HCT116 (cell line): ENCODE data around the gene PDP2. TPM values are rescaled to one million over a fixed set of nuclear protein-coding genes. Genes with fewer than 3 reads are reported as not detected.

Experiments used
- ATAC-seq: fragments of 200-7000 bp; cut with Tn5 transposase; 2 replicates; pipeline ENCODE4 v1.9.1; 2020; ENCODE audit warnings: mild to moderate bottlenecking, moderate library complexity
- BruUV-seq: library from RNA; stranded (reverse); fragments of 400-500 nt; replicated peaks from 2 replicates; lab custom pipeline; 2021; lab: Mats Ljungman, UMichigan
- CTCF ChIA-PET: fragments of 300-600 bp; sonication (Branson Sonifier 250); formaldehyde crosslinking; loops from one replicate; lab custom pipeline; 2021; ENCODE audit warnings: antibody characterized with exemption; lab: Charles Lee
- POLR2A ChIA-PET: fragments of 300-600, 350-600 bp; sonication (Branson Sonifier 250); formaldehyde crosslinking; loops from one replicate; lab custom pipeline; 2021; ENCODE audit warnings: antibody characterized with exemption; lab: Charles Lee
- RAD21 ChIA-PET, 2 experiments: fragments of 300-600 bp; sonication (Branson Sonifier 250); formaldehyde crosslinking; loops; one replicate each; lab custom pipeline; 2023; ENCODE audit warnings: low total read pairs in 2 of 2; ENCODE audit not compliant: uncharacterized antibody in 2 of 2, unreplicated experiment in 2 of 2, low non-redundant PET in 1 of 2; lab: Charles Lee
- DNase-seq: peaks from one replicate; pipeline ENCODE4 v3.0.0-alpha.2; 2010; ENCODE audit warnings: low read depth, low spot score
- H2AFZ ChIP-seq: fragments of 200-600 bp; shearing (Covaris generic), sonication (generic); 2 replicates; pipeline ENCODE4 v1.6.1; 2017; ENCODE audit warnings: low read depth, mixed run types, mixed read lengths, antibody characterized with exemption, low read length; ENCODE audit not compliant: poor library complexity, severe bottlenecking
- H3K27ac ChIP-seq: 2 replicates; pipeline ENCODE4 v1.5.1; 2012; ENCODE audit warnings: low read depth, low read length
- H3K27me3 ChIP-seq: fragments of 200-600 bp; sonication (generic); 2 replicates; pipeline ENCODE4 v1.6.1; 2016; ENCODE audit warnings: mixed run types, low read length, mixed read lengths; ENCODE audit not compliant: insufficient read depth
- H3K36me3 ChIP-seq, 2 experiments: fragments of 200-500 bp in 1 of 2; fragments of 200-600 bp in 1 of 2; sonication (Bioruptor generic) in 1 of 2; sonication (generic) in 1 of 2; 2 replicates each; pipeline versions ENCODE4 v1.5.1 to v1.6.1; 2014 to 2016; ENCODE audit warnings: low read length in 2 of 2, inconsistent platforms in 1 of 2, mixed read lengths in 1 of 2, mixed run types in 1 of 2; ENCODE audit not compliant: insufficient read depth in 2 of 2, control insufficient read depth in 1 of 2
- H3K4me1 ChIP-seq, 2 experiments: fragments of 200-600 bp in 1 of 2; sonication (generic) in 1 of 2; 2 replicates each; pipeline versions ENCODE4 v1.5.1 to v1.6.1; 2012 to 2017; ENCODE audit warnings: low read length in 2 of 2, inconsistent platforms in 1 of 2, mild to moderate bottlenecking in 1 of 2, mixed read lengths in 1 of 2, mixed run types in 1 of 2, moderate library complexity in 1 of 2; ENCODE audit not compliant: insufficient read depth in 2 of 2, control insufficient read depth in 1 of 2
- H3K4me2 ChIP-seq: fragments of 200-600 bp; sonication (generic); 2 replicates; pipeline ENCODE4 v1.6.1; 2017; ENCODE audit warnings: mixed run types, low read length, mixed read lengths
- H3K4me3 ChIP-seq, 2 experiments: fragments of 200-600 bp in 1 of 2; sonication (generic) in 1 of 2; replicated peaks in 1 of 2; 2 replicates each; pipeline ENCODE4 v1.5.1; 2011 to 2016; ENCODE audit warnings: low read length in 2 of 2, control low read depth in 1 of 2, low read depth in 1 of 2, mild to moderate bottlenecking in 1 of 2, mixed read lengths in 1 of 2, mixed run types in 1 of 2
- H3K79me2 ChIP-seq: fragments of 200-600 bp; sonication (generic); 2 replicates; pipeline ENCODE4 v1.6.1; 2017; ENCODE audit warnings: mild to moderate bottlenecking, mixed run types, low read length, moderate library complexity, mixed read lengths; ENCODE audit not compliant: insufficient read depth
- H3K9ac ChIP-seq: fragments of 200-600 bp; sonication (generic); 2 replicates; pipeline ENCODE4 v1.6.1; 2016; ENCODE audit warnings: low read length, mixed read lengths
- H3K9me2 ChIP-seq: fragments of 200-600 bp; sonication (generic), shearing (Covaris generic); 2 replicates; pipeline ENCODE4 v1.6.1; 2017; ENCODE audit warnings: mixed run types, mild to moderate bottlenecking, moderate library complexity; ENCODE audit not compliant: insufficient read depth
- H3K9me3 ChIP-seq, 2 experiments: fragments of 200-500 bp in 1 of 2; fragments of 200-600 bp in 1 of 2; sonication (Bioruptor generic) in 1 of 2; sonication (generic) in 1 of 2; 2 replicates each; pipeline ENCODE4 v1.6.1; 2014 to 2017; ENCODE audit warnings: low read length in 2 of 2, mixed read lengths in 2 of 2, inconsistent platforms in 1 of 2, low read depth in 1 of 2, mild to moderate bottlenecking in 1 of 2, mixed run types in 1 of 2, moderate library complexity in 1 of 2; ENCODE audit not compliant: control insufficient read depth in 1 of 2, insufficient read depth in 1 of 2
- H4K20me1 ChIP-seq: fragments of 200-600 bp; sonication (generic), shearing (Covaris generic); 2 replicates; pipeline ENCODE4 v1.6.1; 2017; ENCODE audit warnings: mixed run types, mild to moderate bottlenecking, moderate library complexity; ENCODE audit not compliant: insufficient read depth
- ATF3 ChIP-seq: IDR thresholded peaks from 2 replicates; pipeline ENCODE4 v1.6.1; 2012
- CEBPB ChIP-seq: IDR thresholded peaks from 2 replicates; pipeline ENCODE4 v1.6.1; 2012; ENCODE audit warnings: low read depth
- CTCF ChIP-seq, 3 experiments: fragments of 200-600 bp in 1 of 3; sonication (generic) in 1 of 3; IDR thresholded peaks in 2 of 3; conservative IDR thresholded peaks in 1 of 3; 2 replicates each; pipeline ENCODE4 v1.5.1; 2012 to 2017; ENCODE audit warnings: low read depth in 2 of 3, low read length in 2 of 3, antibody characterized with exemption in 1 of 3, borderline replicate concordance in 1 of 3, control low read depth in 1 of 3, mild to moderate bottlenecking in 1 of 3, mixed read lengths in 1 of 3, mixed run types in 1 of 3, moderate library complexity in 1 of 3; ENCODE audit not compliant: insufficient read depth in 1 of 3
- ELF1 ChIP-seq: IDR thresholded peaks from 2 replicates; pipeline ENCODE4 v1.6.1; 2012; ENCODE audit warnings: low read depth, borderline replicate concordance
- EZH2phosphoT487 ChIP-seq: fragments of 200-600 bp; IDR thresholded peaks from 2 replicates; pipeline ENCODE4 v1.6.1; 2018; ENCODE audit warnings: antibody characterized with exemption, borderline replicate concordance
- JUND ChIP-seq: IDR thresholded peaks from 2 replicates; pipeline ENCODE4 v1.6.1; 2012
- MAX ChIP-seq: IDR thresholded peaks from 2 replicates; pipeline ENCODE4 v1.6.1; 2012
- POLR2A ChIP-seq: IDR thresholded peaks from 2 replicates; pipeline ENCODE4 v1.7.0; 2011; ENCODE audit warnings: borderline replicate concordance; ENCODE audit not compliant: insufficient read depth, insufficient read length; ENCODE audit errors: extremely low read depth
- POLR2AphosphoS5 ChIP-seq: IDR thresholded peaks from 2 replicates; pipeline ENCODE4 v1.6.1; 2011; ENCODE audit warnings: mild to moderate bottlenecking, low read depth, low read length, moderate library complexity
- REST ChIP-seq: IDR thresholded peaks from 2 replicates; pipeline ENCODE4 v1.6.1; 2012; ENCODE audit warnings: low read depth
- TCF7L2 ChIP-seq: IDR thresholded peaks from 2 replicates; pipeline ENCODE4 v1.7.0; 2011; ENCODE audit warnings: borderline replicate concordance, inconsistent platforms; ENCODE audit not compliant: insufficient read depth, insufficient read length; ENCODE audit errors: extremely low read depth
- intact Hi-C: fragments of 100-400 bp; cut with micrococcal nuclease; formaldehyde crosslinking; loops from 2 replicates; pipeline ENCODE4 v1.10.0; 2022
- total RNA-seq: library from RNA; stranded (reverse); gene quantifications from one replicate; pipeline ENCODE4 v1.2.1, GENCODE V29; 2021; ENCODE audit not compliant: unreplicated experiment

The PDP2 gene
- total RNA-seq, 1 experiment from 2014 or later, result 19.9 TPM

GRCh38 chr16:66849549-66849948 lies 30.8 kb upstream of the PDP2 start:
- ChIA-PET POLR2A (interaction anchor here (0.6 kb wide), 1 partner anchor 21 kb away, joined by 3 read pairs; no protein-coding TSS in a partner anchor), RAD21 (interaction anchor here in 1 of 2 experiments (1.4 kb wide), 1 partner anchor 23 kb away, joined by 3 read pairs; no protein-coding TSS in a partner anchor), CTCF (interaction anchor here (3.4 kb wide), 1 partner anchor 19 kb away, joined by 16 read pairs; the partner anchor contains the start of gene NAE1)
- no peak for ATAC-seq
- intact Hi-C loops, result no loop called here
- Histone ChIP-seq H2AFZ (no peak overlapping the region), H3K27ac (no peak overlapping the region), H3K9me3 (no peaks in the 10 kb centered on the region), H3K9me2 (no peaks in the 10 kb centered on the region), H3K9ac (no peak overlapping the region), H3K27me3 (no peaks in the 10 kb centered on the region), H3K4me1 (peaks cover 4 to 9% of the 10 kb centered on the region in 2 experiments; a peak in 3 of 4 replicates), H3K79me2 (no peaks in the 10 kb centered on the region), H3K36me3 (no peaks in the 10 kb centered on the region), H3K4me3 (no peak overlapping the region), H3K4me2 (no peak overlapping the region), H4K20me1 (no peaks in the 10 kb centered on the region)
- no peak for DNase-seq
- BruUV-seq, result no TSS peak
- TF ChIP-seq CTCF (IDR thresholded peaks at IDR 0.05 in 2 of 3, conservative IDR thresholded peaks at IDR 0.05 in 1 of 3; ENCODE audit: borderline replicate concordance in 1 of 3, insufficient read depth in 1 of 3, low read depth in 2 of 3, low read length in 2 of 3) (peak in 1 of 3 experiments; percentile 29; a peak in 2 of 6 replicates), MAX (no peak)

GRCh38 chr16:66850115-66850815 lies 30.1 kb upstream of the PDP2 start:
- no peak for ATAC-seq
- Histone ChIP-seq H3K79me2 (no peaks in the 10 kb centered on the region), H4K20me1 (no peaks in the 10 kb centered on the region), H3K36me3 (no peaks in the 10 kb centered on the region), H3K9ac (no peak overlapping the region), H3K27me3 (no peaks in the 10 kb centered on the region), H3K27ac (no peak overlapping the region), H3K9me2 (no peaks in the 10 kb centered on the region), H3K4me2 (no peak overlapping the region), H3K4me1 (peaks cover 4 to 9% of the 10 kb centered on the region in 2 experiments; a peak in 3 of 4 replicates), H3K9me3 (no peaks in the 10 kb centered on the region), H3K4me3 (no peak overlapping the region), H2AFZ (no peak overlapping the region)
- POLR2A ChIA-PET, result interaction anchor here (0.6 kb wide), 1 partner anchor 21 kb away, joined by 3 read pairs; no protein-coding TSS in a partner anchor
- intact Hi-C loops, result no loop called here
- CTCF ChIA-PET, result interaction anchor here (2.1 to 3.4 kb wide), 2 partner anchors 18 to 20 kb away, joined by 6 to 16 read pairs; partner anchors contain the start of gene NAE1
- no TSS peak for BruUV-seq
- RAD21 ChIA-PET, result interaction anchor here in 1 of 2 experiments (1.4 kb wide), 1 partner anchor 23 kb away, joined by 3 read pairs; no protein-coding TSS in a partner anchor
- no peak for DNase-seq
- no peak for TF ChIP-seq POLR2AphosphoS5
- no peak for TF ChIP-seq REST
- TF ChIP-seq ELF1, result no peak
- no peak for TF ChIP-seq JUND
- no peak for TF ChIP-seq ATF3
- no peak for TF ChIP-seq TCF7L2
- no peak for TF ChIP-seq POLR2A
- no peak for TF ChIP-seq CEBPB
- no peak for TF ChIP-seq MAX
- no peak for TF ChIP-seq EZH2phosphoT487
